HG03045 (cell line): ENCODE data around the gene OR6J1.
"Not testable (repeated sequence)": the region's sequence is repeated elsewhere in the genome, so short reads cannot be mapped to it uniquely, and the experiment has no call there.

Experiments used
- ATAC-seq: cut with Tn5 transposase; IDR thresholded peaks from one replicate; pipeline ENCODE4 v1.9.1; 2021; ENCODE audit warnings: mild to moderate bottlenecking, moderate library complexity; ENCODE audit not compliant: unreplicated experiment

The OR6J1 gene

DNA sequence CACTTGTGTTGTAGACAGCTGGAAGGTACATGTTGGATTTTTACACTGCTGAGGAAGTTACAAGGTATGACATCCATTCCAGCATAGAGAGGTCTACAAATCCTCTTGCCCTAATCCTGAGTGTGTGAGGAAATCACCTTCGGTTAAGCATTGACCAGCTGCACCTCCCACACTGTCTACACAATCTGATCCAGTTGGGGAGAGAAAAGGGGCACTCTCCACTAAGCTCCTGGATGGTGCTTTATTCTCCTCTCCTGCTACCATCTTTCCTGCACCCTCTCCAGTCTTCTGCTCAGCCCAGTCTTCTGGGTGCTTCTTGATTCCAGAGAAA, at the start of gene OR6J1:
OR6J1 (minus strand) TSS at position 48 of the 331 bp plus-strand sequence. CDS start 9,541 bp downstream, outside the sequence.
- no peak for ATAC-seq

DNA sequence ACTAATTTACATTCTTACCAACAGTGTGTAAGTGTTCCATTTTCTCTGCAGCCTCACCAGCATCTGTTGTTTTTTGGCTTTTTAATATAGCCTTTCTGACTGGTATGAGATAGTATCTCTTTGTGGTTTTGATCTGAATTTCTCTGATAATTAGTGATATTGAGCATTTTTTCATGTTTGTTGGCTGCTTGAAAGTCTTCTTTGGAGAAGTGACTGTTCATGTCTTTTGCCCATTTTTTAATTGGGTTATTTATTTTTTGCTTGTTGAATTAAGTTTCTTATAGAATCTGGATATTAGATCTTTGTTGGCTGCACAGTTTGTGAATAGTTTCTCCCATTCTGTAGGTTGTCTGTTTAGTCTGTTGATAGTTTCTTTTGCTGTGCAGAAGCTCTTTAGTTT, 48.0 kb upstream of the OR6J1 start:
- no peak for ATAC-seq

DNA sequence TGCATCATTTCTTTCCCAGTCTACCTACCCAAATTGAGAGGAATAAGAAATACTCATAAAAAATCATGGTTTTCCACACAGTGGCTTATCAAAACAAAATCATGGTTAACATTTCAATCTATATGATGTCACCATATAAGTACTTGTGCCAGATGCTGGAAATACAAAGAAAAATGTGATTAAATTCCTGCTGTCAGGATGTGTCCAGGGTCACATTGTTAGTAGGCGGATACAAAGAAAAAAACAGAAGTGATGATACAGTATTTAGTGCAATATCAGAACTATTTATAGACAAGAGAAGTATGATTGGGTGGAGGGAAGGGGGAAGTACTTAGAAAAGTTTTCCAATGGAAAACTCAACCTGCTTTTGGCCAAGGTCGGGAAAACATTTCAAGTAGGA, 47.0 kb upstream of the OR6J1 start:
- no peak for ATAC-seq

DNA sequence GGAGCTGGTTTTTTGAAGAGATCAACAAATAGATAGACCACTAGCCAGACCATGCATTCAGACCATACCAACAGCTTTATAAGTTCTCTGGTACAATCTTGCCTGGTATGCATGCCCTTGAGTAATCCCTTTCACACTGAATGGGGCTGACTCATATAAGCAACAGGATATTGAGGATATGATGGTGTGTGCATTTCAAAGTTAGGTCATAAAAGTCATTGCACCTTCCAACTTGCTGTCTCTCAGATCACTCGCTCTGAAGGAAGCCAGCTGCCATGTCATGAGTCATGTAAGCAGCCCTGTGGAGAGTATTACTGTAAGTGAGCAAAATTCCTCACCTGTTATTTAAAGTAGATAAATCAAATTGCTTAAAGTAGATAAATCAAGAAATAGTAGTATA, 45.0 kb upstream of the OR6J1 start:
- no peak for ATAC-seq

DNA sequence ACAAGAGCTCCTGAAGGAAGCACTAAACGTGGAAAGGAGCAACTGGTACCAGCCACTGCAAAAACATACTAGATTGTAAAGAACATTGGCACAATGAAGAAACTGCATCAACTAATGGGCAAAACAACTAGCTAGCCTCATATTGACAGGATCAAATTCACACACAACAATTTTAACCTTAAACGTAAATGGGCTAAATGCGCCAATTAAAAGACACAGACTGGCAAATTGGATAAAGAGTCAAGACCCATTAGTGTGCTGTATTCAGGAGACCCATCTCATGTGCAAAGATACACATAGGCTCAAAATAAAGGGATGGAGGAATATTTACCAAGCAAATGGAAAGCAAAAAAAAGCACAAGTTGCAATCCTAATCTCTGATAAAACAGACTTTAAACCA, 43.8 kb upstream of the OR6J1 start:
- ATAC-seq = not testable (repeated sequence)

DNA sequence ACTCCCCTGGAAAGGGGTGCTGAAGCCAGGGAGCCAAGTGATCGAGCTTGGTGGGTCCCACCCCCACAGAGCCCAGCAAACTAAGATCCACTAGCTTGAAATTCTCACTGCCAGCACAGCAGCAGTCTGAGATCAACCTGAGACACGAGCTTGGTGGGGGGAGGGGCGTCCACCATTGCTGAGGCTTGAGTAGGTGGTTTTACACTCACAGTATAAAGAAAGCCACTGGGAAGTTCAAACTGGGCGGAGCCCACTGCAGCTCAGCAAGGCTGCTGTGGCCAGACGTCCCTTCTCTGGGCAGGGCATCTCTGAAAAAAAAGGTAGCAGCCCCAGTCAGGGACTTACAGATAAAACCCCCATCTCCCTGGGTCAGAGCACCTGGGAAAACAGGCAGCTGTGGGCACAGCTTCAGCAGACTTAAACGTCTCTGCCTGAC, 42.0 kb upstream of the OR6J1 start:
- ATAC-seq = not testable (repeated sequence)

DNA sequence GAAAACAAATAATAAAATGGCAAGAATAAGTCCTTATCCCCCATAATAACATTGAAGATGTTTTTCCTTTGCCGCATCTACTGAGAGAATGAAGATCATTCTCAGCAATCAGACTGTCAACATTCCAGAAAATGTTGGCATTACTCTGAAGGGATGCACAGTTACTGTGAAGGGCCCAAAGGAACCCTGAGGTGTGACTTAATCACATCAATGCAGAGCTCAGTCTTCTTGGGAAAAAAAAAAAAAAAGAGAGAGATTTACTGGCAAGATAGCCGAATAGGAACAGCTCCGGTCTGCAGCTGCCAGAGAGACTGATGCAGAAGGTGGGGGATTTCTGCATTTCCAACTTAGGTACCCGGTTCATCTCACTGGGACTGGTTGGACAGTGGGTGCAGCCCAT, 41.3 kb upstream of the OR6J1 start:
- ATAC-seq = no peak

DNA sequence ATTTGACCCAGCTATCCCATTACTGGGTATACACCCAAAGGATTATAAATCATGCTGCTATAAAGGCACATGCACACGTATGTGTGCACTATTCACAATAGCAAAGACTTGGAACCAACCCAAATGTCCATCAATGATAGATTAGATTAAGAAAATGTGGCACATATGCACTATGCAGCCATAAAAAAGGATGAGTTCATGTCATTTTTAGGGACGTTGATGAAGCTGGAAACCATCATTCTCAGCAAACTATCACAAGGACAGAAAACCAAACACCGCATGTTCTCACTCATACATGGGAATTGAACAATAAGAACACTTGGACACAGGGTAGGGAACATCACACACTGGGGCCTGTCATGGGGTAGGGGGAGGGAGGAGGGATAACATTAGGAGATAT, 39.3 kb upstream of the OR6J1 start:
- not testable (repeated sequence) for ATAC-seq

DNA sequence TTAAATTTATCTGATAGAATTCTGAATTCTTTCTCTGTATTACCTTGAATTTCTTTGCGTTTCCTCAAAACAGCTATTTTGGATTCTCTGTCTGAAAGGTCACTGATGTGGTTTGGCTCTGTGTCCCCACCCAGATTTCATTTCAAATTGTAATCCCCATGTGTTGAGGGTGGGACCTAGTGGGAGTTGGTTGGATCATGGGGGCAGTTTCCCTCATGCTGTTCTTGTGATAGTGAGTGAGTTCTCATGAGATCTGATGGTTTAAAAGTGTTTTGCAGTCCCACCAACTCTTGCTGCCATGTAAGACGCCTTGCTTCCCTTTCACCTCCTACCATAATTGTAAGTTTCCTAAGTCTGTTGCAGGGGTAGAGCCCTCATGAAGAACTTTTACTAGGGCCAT, 34.1 kb upstream of the OR6J1 start:
- no peak for ATAC-seq

DNA sequence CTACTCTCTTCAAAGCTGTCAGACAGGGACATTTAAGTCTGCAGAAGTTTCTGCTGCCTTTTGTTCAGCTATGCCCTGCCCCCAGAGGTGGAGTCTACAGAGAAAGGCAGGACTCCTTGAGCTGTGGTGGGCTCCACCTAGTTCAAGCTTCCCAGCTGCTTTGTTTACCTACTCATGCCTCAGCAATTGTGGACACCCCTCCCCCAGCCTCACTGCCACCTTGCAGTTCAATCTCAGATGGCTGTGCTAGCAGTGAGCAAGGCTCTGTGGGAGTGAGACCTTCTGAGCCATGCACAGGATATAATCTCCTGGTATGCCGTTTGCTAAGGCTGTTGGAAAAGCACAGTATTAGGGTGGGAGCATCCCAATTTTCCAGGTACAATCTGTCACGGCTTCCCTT, 33.4 kb upstream of the OR6J1 start:
- ATAC-seq = not testable (repeated sequence)

DNA sequence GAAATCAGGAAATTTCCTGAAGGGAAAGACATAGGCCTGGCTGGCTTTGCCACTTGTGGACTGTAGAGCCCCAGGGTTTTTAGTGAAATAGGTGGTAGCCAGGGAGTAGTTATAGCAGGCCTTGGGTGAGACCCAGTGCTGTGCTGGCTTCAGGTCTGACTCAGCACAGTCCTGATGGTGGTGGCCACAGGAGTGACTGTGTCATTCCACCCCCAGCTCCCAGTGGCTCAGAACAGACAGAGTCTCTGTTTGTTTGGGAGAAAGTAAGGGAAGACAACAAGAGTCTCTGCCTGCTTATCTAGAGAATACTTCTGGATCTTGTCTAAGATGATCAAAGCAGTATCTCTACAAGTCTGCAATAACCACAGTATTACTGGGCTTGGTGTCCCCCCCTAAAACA, 27.5 kb upstream of the OR6J1 start:
- no peak for ATAC-seq

DNA sequence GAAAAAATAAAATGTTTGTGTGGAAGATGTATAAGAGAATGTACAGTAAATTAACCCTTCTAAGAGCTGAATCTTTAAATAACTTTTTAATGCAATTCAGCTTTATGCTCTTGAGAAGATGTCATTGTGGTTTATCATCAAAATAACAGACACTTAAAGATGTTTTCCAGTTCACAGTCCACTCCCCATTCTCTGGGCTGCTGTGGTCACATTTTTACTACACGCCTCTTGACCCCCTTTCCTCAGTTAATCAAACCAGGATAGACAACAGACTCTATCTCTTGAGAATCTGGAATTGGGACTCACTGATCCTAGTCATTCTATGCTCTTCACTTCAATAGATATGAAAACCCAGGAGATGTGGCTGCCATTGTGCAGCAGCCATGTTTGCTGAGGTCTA, 24.7 kb upstream of the OR6J1 start:
- no peak for ATAC-seq

DNA sequence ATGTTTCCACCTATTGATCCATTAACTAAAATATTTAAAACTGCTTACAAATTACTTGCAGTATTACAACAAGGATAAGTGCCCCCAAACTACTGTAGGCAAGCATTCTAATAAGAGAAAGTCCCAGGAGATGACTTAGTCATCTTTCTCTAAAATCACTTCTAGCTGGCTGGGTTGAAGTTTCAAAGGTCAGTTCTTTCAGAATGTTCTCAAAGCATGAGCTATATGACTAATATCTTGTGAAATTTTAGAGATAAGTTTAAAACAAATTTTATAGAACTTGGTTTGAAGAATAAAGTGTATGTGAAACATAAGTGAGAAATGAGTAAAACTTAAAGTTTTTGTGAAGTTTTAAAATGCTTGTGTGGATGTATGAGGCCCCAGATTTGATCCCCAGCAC, 24.3 kb upstream of the OR6J1 start:
- ATAC-seq = no peak

DNA sequence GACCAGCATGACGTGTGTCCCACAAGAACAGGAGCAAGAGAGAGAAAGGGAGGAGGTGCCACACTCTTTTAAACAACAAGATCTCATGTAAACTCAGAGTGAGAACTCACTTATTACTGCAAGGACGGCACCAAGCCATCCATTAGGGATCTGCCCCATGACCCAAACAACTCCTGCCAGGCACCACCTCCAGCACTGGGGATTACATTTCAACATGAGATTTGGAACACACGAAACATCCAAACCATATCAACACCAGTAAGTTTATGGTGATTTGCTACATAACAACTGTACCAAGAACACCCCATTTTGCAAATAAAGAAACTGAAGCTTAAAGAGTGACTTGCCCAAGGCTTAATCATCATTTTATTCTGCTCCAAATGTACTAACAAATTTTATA, 23.7 kb upstream of the OR6J1 start:
- ATAC-seq = no peak

DNA sequence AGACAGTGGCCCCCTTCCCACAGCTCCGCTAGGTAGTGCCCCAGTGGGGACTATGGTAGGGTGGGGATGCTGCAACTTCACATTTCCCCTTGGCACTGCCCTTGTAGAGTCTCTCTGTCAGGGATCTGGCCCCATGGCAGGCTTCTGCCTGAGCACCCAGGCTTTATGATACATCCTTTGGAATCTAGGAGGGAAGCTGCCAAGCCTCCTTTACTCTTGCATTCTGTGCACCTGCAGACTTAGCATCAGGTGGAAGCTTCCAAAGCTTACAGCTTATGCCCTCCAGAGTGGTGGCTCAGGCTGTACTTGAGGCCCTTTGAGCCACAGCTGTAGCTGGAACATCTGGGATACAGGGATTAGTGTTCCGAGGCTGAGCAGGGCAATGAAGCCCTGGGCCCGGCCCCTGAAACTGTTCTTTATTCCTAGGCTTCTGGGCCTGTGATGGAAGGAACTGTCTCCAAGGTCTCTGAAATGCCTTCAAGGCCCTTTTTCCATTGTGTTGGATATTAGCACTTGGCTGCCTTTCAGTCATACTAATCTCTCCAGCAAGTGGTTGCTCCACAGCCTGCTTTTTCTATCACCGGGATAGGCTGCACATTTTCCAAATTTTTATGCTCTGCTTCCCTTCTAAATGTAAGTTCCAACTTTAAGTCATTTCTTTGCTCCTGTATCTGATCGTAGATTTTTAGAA, 22.2 kb upstream of the OR6J1 start:
- ATAC-seq = no peak

DNA sequence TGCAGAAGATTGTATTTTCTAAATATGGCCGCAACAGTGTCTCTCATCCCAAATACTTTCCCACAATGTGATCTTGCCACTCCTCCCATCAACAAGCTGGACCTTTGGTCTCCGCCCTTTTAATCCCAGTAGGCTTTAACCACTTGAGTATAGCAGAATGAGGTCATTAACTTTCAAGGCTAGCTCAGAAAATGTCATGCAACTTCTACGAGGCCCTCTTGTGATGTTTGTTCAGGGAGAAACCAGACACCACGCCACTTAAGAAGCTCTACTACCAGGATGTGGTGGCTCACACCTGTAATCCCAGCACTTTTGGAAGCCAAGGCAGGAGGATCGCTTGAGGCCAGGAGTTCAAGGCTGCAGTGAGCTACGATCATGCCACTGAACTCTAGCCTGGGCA, 20.1 kb upstream of the OR6J1 start:
- ATAC-seq = no peak

DNA sequence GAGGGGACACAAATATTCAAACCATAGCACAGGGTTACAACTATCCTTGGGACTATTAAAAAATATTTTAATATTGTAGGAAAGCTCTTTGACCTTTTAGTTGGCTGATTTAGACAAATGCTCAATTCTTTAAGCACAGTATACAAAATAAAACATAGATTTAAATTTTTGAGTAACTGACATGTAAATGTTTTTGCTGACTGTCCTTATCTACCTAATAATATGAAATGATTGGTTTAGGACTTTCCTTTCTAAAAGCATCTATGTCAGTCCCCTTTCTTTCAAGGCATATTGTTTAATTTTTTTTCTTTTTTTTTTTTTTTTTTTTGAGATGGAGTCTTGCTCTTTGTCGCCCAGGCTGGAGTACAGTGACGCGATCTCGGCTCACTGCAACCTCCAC, 16.5 kb upstream of the OR6J1 start:
- ATAC-seq = no peak

DNA sequence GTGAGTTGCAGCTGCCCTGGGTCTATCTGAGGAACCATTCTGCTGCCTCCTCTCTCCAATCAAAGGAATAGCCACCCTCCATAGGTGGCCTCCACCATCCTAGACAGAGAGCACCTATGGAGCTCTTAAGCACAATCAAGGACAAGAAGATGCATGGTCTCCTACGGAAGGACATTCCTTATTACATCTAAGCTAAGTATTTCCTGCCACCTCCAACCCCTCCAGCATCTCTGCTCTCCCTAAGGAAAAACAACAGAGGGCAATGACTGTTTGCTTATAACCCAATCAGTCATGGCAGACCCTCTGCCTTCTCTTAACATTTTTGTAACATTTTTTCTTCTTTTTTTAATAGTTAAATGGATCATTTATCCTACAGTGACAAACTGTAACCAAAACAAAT, 14.8 kb upstream of the OR6J1 start:
- no peak for ATAC-seq

DNA sequence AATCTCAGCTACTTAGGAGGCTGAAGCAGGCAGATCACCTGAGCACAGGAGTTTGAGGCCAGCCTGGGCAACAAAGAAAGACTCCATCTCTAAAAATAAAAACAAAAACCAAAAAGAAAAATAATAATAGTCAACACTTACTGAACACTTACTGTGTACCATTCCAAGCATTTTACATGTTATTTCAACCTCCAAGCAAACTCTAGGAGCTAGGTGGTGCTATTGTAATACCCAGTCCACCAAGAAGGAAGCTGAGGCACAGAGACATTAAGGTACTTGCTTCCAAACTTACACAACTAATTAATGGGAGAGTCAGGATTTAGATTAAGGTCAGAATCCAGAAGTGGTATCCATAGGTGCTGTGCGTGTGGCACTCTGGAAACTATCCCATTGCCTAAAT, 13.7 kb upstream of the OR6J1 start:
- no peak for ATAC-seq

DNA sequence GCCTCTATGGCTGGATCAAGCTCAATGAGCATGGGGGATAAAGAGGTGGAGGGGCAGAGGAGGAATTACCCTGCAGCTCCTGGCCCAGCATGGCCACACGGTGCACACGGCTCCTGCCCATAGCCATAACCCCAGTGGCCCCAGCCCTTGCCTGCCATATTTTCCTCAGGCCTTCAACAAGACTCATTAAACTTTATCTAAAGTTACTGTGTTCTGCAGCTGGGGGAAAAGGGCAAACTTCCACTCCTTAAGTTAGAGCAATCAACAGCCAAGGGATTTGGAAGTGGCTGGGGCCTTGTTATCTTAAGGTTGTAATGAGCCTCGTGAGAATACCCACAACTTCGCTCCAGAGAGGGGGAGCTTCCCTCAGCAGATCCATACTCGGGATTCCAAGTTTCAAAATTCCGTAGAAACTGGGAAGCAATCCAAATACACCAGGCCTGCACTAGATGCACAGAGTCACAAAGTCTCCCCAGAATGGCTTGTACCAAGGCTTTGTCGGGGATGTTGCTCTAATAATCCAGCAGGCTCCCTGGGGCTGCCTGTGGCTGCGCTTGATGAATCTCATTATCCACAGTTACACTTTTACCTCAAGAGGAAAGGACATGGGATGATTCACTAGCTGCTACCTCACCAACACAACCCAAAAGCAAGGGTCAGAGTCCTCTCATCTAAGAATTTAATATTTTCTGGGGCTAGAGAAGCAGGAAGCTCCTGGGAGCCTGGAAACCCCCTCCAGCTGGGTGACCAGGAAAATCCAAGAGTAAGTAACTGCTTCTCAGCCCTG, 13.0 kb upstream of the OR6J1 start:
- ATAC-seq = no peak

DNA sequence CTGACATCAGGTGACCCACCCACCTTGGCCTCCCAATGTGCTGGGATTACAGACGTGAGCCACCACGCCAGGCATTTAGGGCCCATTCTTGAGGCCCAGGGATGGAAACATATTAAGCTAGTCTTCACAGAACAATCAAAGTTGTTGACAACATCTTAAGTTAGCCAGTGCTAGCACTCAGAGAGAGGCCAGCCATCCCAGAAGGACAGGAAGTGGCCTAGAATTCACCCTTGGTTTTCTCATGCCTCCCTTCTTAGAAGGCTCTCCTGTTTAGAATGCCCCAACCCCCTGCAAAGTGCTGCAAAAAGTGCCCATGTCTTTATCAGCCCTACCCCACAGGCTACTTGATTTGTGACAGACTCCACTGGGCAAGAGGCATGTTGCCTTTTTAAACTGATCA, 12.1 kb upstream of the OR6J1 start:
- ATAC-seq = no peak

DNA sequence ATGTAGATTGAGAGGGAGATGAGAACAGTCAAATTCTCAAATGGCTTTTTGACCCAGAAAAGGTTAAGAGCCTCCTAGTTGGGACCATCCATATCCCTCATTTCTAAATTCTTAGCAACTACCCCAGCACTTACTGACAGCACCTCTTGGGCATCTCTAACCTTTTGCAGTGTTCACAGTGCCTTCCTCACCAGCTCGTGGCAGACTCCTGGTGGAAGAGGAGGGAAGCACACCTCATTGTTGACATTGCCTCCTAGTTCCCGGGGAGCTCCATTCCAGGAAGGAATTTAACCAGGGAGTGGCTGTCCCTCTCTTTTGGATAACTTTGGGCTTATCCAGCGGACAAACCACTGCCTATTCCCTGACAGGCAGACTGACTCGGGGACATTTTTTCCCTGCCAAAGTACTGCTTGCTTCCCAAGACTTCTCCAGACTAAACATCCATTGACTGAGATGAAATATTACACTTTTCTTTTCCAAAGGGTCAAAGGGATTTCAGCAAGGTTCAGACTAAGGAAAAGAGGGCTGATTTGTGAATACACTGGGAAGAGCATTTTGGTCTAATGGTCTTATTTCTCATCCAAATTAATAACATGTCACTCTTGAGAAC, 9.0 kb upstream of the OR6J1 start:
- ATAC-seq = no peak
